GM21529 (cell line): ENCODE measurements around the gene SYTL1.

Source experiments
- ATAC-seq: cut with Tn5 transposase; IDR thresholded peaks from one replicate; pipeline ENCODE4 v1.9.1; 2021; ENCODE audit not compliant: unreplicated experiment

The SYTL1 gene

GRCh38 chr1:27318596-27318995 lies 23.2 kb upstream of the SYTL1 start:
- ATAC-seq, result no peak

DNA sequence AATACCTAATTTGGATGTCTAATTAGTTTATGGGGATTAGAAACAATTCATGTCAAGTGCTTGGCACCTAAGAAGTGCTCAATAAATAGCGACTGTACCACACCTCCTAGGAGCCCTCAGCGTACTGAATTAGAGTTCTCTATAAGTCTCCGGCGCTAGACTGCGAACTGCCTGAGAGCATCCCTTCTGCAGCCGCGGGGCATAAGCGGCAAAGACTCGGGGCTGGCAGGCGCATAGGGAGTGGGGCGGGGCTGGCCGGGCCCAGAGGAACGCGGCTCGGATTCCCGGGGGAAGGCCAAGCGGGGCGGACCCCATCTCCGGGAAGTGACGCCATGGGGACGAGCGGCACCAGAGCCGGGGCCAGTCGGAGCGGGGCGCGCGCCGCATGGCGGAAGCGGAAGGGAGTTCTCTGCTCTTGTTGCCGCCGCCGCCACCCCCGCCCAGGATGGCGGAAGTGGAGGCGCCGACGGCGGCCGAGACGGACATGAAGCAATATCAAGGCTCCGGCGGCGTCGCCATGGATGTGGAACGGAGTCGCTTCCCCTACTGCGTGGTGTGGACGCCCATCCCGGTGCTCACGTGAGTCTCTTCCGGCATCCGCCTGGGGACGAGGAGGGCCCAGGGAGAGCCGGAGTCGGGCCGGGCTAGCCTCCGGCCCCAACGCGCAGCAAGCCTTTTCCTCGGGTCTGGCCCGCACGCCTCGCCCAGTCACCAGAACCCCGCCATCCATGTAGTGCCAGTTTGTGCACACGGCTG lies 19.8 kb upstream of the SYTL1 start, which contains the start of gene TMEM222:
Gene TMEM222, plus strand, starts transcription at position 351 of the 756 bp plus-strand sequence. Its CDS starts 35 bp downstream, at position 386.
- ATAC-seq, result peak; percentile 84

GRCh38 chr1:27322569-27323240 lies 19.1 kb upstream of the SYTL1 start:
- ATAC-seq, result no peak

GRCh38 chr1:27325286-27325685 lies 16.5 kb upstream of the SYTL1 start:
- no peak for ATAC-seq

DNA sequence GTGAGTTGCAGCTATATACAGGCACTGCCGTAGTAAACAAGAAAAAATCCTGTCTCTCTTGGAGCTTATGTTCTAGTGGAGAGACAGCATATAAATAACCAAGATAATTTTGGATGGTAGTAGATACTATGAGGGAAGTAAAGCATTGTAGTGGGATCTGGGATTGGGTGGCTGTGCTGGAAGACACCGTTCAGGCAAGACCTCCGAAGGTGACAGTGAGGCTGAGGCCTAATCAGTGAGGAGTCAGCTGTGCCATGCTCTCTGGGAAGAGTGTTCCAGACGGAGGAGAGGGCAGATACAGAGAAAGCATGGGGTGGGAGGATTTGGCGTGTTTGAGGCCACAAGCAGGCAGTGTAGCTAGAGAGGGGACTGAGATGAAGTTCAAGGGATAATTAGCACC lies 13.9 kb upstream of the SYTL1 start:
- ATAC-seq, result no peak

GRCh38 chr1:27330786-27331185 lies 11.0 kb upstream of the SYTL1 start:
- no peak for ATAC-seq

DNA sequence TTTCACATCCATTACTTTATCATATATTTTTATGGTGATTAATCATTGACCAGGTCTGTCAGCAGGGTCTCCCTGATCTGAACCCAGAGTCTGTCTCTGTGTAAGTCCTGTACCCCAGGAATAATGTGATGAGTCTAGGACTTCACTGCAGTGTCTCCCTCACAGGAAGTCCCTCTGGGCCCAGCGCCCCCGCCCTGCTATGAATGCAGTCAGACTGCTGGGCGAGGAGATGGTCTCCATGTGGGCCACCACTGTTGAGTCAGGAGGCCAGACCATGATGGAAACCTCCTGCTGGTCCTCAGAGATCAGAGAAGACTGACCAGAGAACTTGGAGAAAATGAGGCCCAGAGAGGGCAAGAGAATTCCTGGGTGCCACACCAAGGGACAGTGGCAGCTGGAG lies 10.4 kb upstream of the SYTL1 start:
- ATAC-seq, result no peak

- no peak for ATAC-seq
These were observed 9.9 kb upstream of the SYTL1 start for GRCh38 chr1:27331922-27332321.

DNA sequence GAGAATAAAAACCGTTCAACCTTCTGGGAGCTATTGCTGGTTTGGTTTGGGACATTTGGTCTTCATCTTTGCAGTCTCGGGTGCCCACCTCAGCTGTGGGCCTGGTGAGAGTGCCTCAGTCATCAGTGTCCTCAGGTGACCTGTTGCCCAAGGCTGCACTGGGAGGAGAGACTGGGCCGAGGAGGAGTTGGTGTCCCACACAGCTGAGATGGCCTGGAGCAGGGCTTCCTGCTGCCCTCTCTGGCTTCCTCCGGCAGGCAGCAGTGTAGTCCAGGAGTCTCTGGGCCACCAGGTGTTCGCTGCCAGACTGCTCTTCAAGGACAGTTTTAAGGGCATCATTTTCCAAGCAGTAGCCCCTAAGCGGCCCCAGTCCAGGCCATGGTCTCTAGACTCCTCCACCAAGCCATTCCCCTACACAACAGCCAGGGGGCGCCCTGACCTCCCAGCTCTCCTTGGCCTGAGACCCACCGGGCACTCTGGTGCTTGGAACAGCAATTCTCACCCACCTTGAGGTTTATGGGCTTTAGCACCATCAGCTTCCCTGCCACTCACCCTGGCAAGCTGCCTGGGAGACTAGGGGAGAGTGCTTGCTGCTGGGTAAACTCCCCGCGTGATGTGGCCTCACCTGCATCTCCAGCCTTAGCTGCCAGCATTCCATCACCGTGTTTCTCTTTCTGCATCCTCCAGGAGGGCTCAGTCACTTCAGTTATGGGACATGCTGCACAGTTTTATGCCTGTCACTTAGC lies 9.1 kb upstream of the SYTL1 start:
- ATAC-seq, result no peak

GRCh38 chr1:27333717-27334279 lies 8.0 kb upstream of the SYTL1 start:
- no peak for ATAC-seq

- no peak for ATAC-seq
These were observed 6.1 kb upstream of the SYTL1 start for GRCh38 chr1:27335506-27336422.

DNA sequence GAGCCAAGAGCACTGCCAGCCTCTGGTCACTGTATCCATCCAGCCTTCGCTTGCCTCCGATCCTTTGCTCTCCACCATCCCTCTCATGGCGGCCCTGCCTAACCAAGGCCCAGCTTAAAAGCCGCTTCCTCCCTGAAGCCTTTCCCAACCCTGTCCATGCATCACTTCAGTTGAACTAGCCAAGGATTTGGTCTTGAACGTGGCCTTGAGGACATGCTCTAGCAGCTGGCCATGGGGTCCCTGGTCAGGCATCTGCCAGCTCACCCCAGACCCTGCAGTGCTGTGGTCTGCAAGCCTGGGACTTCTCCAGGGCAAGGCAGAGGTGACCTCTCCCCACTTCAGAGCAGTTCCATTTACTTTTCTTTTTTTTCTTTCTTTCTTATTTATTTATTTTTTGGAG lies 5.1 kb upstream of the SYTL1 start:
- no peak for ATAC-seq

- ATAC-seq, result no peak
These were observed 3.1 kb upstream of the SYTL1 start for GRCh38 chr1:27338751-27339150.

DNA sequence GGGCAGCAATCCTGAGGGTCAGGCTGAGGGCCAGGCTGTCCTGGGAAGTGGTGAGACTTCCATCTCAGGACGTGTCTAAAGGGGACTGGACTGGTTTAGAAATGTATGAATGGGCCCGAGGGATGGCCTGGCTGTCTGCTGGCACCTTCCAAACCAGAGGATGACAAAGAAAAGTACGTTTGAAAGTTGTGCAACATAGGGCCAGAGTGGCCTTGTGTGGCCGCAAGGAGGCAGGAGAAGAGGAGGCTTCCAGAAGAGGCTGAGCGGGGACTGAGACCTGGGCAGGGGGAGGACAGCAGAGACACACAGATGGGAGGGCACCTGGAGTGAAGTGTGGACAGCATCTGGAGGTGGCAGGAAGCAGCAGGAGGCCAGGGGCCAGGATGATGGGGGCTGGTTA lies 2.6 kb upstream of the SYTL1 start:
- ATAC-seq, result no peak

GRCh38 chr1:27342391-27342777 lies 562 bp downstream of the SYTL1 start:
- ATAC-seq, result peak; percentile 13

- peak; percentile 33 for ATAC-seq
These were observed 1.2 kb downstream of the SYTL1 start for GRCh38 chr1:27342778-27343638.

GRCh38 chr1:27343639-27344025 lies 1.8 kb downstream of the SYTL1 start:
- no peak for ATAC-seq

- no peak for ATAC-seq
These were observed 3.5 kb downstream of the SYTL1 start for GRCh38 chr1:27345272-27345671.

- no peak for ATAC-seq
These were observed 4.5 kb downstream of the SYTL1 start for GRCh38 chr1:27346357-27346756.
